Suppressor macrophage treated with lipopolysaccharide for 4 hours (primary cell): ENCODE data around the gene XKR8.

Experiments used
- DNase-seq: peaks from one replicate; pipeline ENCODE4 v3.0.0-alpha.2; 2020

Gene XKR8

GRCh38 chr1:27959792-27960603 is at the start of gene XKR8:
TSS of gene XKR8 (plus strand) at chr1:27959973. CDS start at chr1:27960070, 97 bp downstream.
- DNase-seq = peak; percentile 85

- no peak for DNase-seq
Observed at GRCh38 chr1:27912429-27912828, 47.3 kb upstream of the XKR8 start.

- DNase-seq = no peak
Observed at GRCh38 chr1:27915082-27915575, 44.6 kb upstream of the XKR8 start.

- no peak for DNase-seq
Observed at GRCh38 chr1:27922272-27922671, 37.5 kb upstream of the XKR8 start.

- no peak for DNase-seq
Observed at GRCh38 chr1:27928216-27928954, 31.4 kb upstream of the XKR8 start.

GRCh38 chr1:27931184-27931583 is 28.6 kb upstream of the XKR8 start:
- DNase-seq = no peak

- DNase-seq = peak; percentile 64
Observed at GRCh38 chr1:27931759-27932158, 28.0 kb upstream of the XKR8 start.

GRCh38 chr1:27934818-27935549 is 24.8 kb upstream of the XKR8 start, which contains the start of gene SMPDL3B:
TSS of gene SMPDL3B (plus strand) at chr1:27935000. CDS start at chr1:27935184, 184 bp downstream.
- DNase-seq = no peak

GRCh38 chr1:27935721-27936120 is 24.1 kb upstream of the XKR8 start:
- DNase-seq = no peak

- DNase-seq = no peak
Observed at GRCh38 chr1:27936370-27936769, 23.4 kb upstream of the XKR8 start.

- no peak for DNase-seq
Observed at GRCh38 chr1:27937524-27937836, 22.3 kb upstream of the XKR8 start.

GRCh38 chr1:27938488-27938887 is 21.3 kb upstream of the XKR8 start:
- no peak for DNase-seq

GRCh38 chr1:27940297-27940696 is 19.5 kb upstream of the XKR8 start:
- peak; percentile 79 for DNase-seq

- DNase-seq = no peak
Observed at GRCh38 chr1:27940870-27941560, 18.8 kb upstream of the XKR8 start.

GRCh38 chr1:27941671-27942540 is 17.9 kb upstream of the XKR8 start:
- DNase-seq = no peak

GRCh38 chr1:27945020-27945419 is 14.8 kb upstream of the XKR8 start:
- DNase-seq = no peak

- no peak for DNase-seq
Observed at GRCh38 chr1:27949027-27949426, 10.7 kb upstream of the XKR8 start.

GRCh38 chr1:27951396-27951795 is 8.4 kb upstream of the XKR8 start:
- no peak for DNase-seq

GRCh38 chr1:27952147-27952546 is 7.6 kb upstream of the XKR8 start:
- DNase-seq = no peak

GRCh38 chr1:27954186-27954585 is 5.6 kb upstream of the XKR8 start:
- DNase-seq = no peak

GRCh38 chr1:27955076-27955475 is 4.7 kb upstream of the XKR8 start:
- DNase-seq = no peak

GRCh38 chr1:27956761-27957160 is 3.0 kb upstream of the XKR8 start:
- no peak for DNase-seq
